Peyer's patch (tissue), 4 donors: ENCODE data around the gene MGAT4C. TPM values are rescaled to one million over a fixed set of nuclear protein-coding genes. Genes with fewer than 3 reads are reported as not detected.

Source experiments
- DNase-seq, 3 donors: peaks; one replicate each; pipeline ENCODE4 v3.0.0-alpha.2; 2017 to 2019
- H3K27ac ChIP-seq, 4 donors: fragments of 200-600 bp; sonication (generic); one replicate each; pipeline ENCODE4 v1.5.1; 2016 to 2019
- H3K27me3 ChIP-seq, 2 donors: fragments of 200-600 bp; sonication (generic); one replicate each; pipeline ENCODE4 v1.5.1; 2019
- H3K36me3 ChIP-seq, 3 donors: fragments of 200-600 bp; sonication (generic); one replicate each; pipeline ENCODE4 v1.5.1; 2016 to 2019
- H3K4me1 ChIP-seq, 4 donors: fragments of 200-600 bp; sonication (generic); one replicate each; pipeline ENCODE4 v1.5.1; 2016 to 2019
- H3K4me3 ChIP-seq, 4 donors: fragments of 200-600 bp; sonication (generic); 1 replicate in 3 of 4; 2 replicates in 1 of 4; pipeline ENCODE4 v1.5.1; 2016 to 2019; ENCODE audit warnings: mild to moderate bottlenecking in 1 of 4
- H3K9me3 ChIP-seq, 4 donors: fragments of 200-600 bp; sonication (generic); one replicate each; pipeline ENCODE4 v1.5.1; 2016 to 2019; ENCODE audit warnings: mild to moderate bottlenecking in 1 of 4
- CTCF ChIP-seq, 6 experiments: fragments of 450-650 bp in 4 of 6; fragments of 200-600 bp in 2 of 6; sonication (generic) in 1 of 6; IDR thresholded peaks; one replicate each; pipeline ENCODE4 v1.5.1; 2017 to 2019; ENCODE audit warnings: antibody characterized with exemption in 6 of 6, mild to moderate bottlenecking in 3 of 6, moderate library complexity in 1 of 6
- POLR2A ChIP-seq, 2 donors: fragments of 450-650 bp; IDR thresholded peaks; one replicate each; pipeline ENCODE4 v1.5.1; 2017; ENCODE audit warnings: antibody characterized with exemption in 2 of 2, mild to moderate bottlenecking in 2 of 2, moderate library complexity in 2 of 2
- total RNA-seq, 4 donors: library from RNA; depleted of rRNA; stranded (reverse); fragments of >200 nt; gene quantifications; one replicate each; pipeline ENCODE4 v1.1.0, GENCODE V29; 2016

The MGAT4C gene
- total RNA-seq, 4 donors from 2014 or later, result under 0.01 to 2.5 (median 0.22) TPM

- DNase-seq, result no peak
- TF ChIP-seq CTCF (IDR thresholded peaks at IDR 0.05) (no peak), POLR2A (IDR thresholded peaks at IDR 0.05) (no peak)
Observed at GRCh38 chr12:85949253-85949652, 306.9 kb downstream of the MGAT4C start.

GRCh38 chr12:85948340-85948739 lies 307.9 kb downstream of the MGAT4C start:
- no peak for TF ChIP-seq CTCF (IDR thresholded peaks at IDR 0.05)
- Histone ChIP-seq H3K27me3 (no peaks in the 10 kb centered on the region), H3K4me3 (no peak overlapping the region), H3K36me3 (no peaks in the 10 kb centered on the region), H3K27ac (no peak overlapping the region), H3K9me3 (no peaks in the 10 kb centered on the region), H3K4me1 (no peaks in the 10 kb centered on the region)
- DNase-seq, result no peak

More at GRCh38 chr12:85949253-85949652, 306.9 kb downstream of the MGAT4C start:
- no peaks in the 10 kb centered on the region for H3K36me3 ChIP-seq
- no peak overlapping the region for H3K27ac ChIP-seq
- no peak overlapping the region for H3K4me3 ChIP-seq
- H3K27me3 ChIP-seq, result no peaks in the 10 kb centered on the region
- H3K9me3 ChIP-seq, result no peaks in the 10 kb centered on the region
- H3K4me1 ChIP-seq, result no peaks in the 10 kb centered on the region

DNA sequence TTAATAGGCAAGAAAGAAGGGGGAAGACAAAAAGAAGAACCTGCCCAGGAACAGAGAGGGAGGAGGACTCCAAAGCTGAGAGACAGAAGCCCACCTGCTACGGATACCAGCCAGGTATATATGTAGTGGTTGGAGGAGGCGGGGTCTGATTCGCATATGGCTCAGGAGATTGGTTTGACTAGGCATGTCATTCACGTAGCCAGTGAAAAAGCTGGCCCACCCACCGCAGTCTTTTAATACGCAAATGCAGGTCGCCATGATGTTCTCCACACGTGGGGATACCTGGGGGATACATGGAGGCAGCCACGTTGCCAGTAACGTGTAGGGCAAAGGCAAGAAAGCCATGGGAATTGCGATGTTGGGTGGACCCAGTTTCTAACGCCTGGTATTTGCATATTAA lies 308.9 kb downstream of the MGAT4C start:
- H3K27me3 ChIP-seq, result no peaks in the 10 kb centered on the region
- no peak for DNase-seq
- H3K36me3 ChIP-seq, result no peaks in the 10 kb centered on the region
- TF ChIP-seq POLR2A (IDR thresholded peaks at IDR 0.05), result no peak
- no peak for TF ChIP-seq CTCF (IDR thresholded peaks at IDR 0.05)
- H3K4me1 ChIP-seq, result no peaks in the 10 kb centered on the region
- H3K27ac ChIP-seq, result no peak overlapping the region
- H3K4me3 ChIP-seq, result no peak overlapping the region
- H3K9me3 ChIP-seq, result no peaks in the 10 kb centered on the region

DNA sequence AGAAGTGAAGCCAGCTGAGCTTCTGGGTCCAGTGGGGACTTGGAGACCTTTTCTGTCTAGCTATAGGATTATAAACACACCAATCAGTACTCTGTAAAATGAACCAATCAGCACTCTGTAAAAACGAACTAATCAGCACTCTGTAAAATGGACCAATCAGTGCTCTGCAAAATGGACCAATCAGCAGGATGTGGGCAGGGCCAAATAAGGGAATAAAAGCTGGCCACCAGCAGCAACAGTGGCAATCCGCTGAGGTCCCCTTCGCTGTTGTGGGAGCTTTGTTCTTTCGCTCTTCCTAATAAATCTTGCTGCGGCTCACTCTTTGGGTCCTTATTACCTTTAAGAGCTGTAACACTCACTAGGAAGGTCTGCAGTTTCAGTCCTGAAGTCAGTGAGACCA lies 309.8 kb downstream of the MGAT4C start:
- TF ChIP-seq CTCF (IDR thresholded peaks at IDR 0.05), result no peak
- no peak for TF ChIP-seq POLR2A (IDR thresholded peaks at IDR 0.05)
- Histone ChIP-seq H3K4me3 (no peak overlapping the region), H3K4me1 (no peaks in the 10 kb centered on the region), H3K27ac (no peak overlapping the region), H3K9me3 (no peaks in the 10 kb centered on the region), H3K27me3 (no peaks in the 10 kb centered on the region), H3K36me3 (no peaks in the 10 kb centered on the region)
- no peak for DNase-seq

DNA sequence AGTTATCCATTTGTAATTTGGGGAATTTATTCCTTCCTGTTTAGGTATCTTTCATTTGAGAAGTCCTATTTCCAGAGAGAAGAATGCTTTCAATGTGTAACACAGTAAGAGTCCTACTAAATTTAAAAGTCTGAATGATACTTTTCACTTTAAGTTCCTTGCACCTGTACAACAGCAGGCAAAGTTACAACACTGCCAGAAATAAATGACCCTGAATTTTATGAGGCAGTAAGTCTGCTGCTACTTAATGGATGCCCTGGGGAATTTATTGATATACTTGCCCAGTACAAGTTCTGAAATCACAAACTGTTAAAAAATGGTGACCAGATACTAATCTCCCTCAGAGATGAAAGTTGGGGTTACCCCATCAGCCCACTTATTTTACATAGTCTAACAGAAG lies 329.0 kb downstream of the MGAT4C start:
- Histone ChIP-seq H3K36me3 (no peaks in the 10 kb centered on the region), H3K9me3 (no peaks in the 10 kb centered on the region), H3K27ac (no peak overlapping the region), H3K4me1 (no peaks in the 10 kb centered on the region), H3K4me3 (no peak overlapping the region), H3K27me3 (no peaks in the 10 kb centered on the region)
- DNase-seq, result no peak
- TF ChIP-seq POLR2A (IDR thresholded peaks at IDR 0.05), result no peak

DNA sequence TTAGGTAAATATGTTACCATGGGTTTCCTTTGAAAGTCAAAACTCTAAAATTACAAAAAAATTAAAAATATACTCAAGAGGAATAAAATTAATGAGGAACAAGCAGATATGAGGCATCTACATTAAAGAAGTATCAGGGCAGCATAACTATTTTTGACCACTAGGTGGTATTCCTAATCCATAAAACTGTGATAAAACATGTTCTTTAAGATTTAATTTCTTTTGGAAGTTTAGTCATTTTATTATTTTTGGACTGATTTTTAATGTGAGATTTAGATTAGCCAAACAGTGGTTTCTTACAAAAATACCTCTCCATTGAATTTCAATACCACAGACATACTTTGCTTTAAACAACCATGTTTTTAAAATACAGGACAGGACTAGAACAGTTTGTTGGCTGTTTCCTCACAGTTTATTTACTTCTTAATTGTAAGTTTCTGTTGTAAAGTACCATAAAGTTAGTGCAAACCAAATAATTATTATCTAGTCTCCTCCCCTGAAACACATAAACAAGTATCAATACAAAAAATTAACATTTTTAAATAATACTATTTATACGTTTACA lies 332.3 kb downstream of the MGAT4C start:
- TF ChIP-seq POLR2A (IDR thresholded peaks at IDR 0.05) (no peak), CTCF (IDR thresholded peaks at IDR 0.05) (peak in 5 of 6 experiments; percentile 18 to 49 (median 43))

More for the DNA sequence above, 332.3 kb downstream of the MGAT4C start:
- DNase-seq, result no peak
- Histone ChIP-seq H3K9me3 (no peaks in the 10 kb centered on the region), H3K27me3 (no peaks in the 10 kb centered on the region), H3K4me1 (no peaks in the 10 kb centered on the region), H3K4me3 (no peak overlapping the region), H3K27ac (no peak overlapping the region), H3K36me3 (no peaks in the 10 kb centered on the region)
